DMS79 (cell line): ENCODE measurements around the gene PHF3.

Experiments
- DNase-seq: peaks from one replicate; lab custom pipeline; 2025; lab: John Stamatoyannopoulos, UW

The PHF3 gene, protein sequence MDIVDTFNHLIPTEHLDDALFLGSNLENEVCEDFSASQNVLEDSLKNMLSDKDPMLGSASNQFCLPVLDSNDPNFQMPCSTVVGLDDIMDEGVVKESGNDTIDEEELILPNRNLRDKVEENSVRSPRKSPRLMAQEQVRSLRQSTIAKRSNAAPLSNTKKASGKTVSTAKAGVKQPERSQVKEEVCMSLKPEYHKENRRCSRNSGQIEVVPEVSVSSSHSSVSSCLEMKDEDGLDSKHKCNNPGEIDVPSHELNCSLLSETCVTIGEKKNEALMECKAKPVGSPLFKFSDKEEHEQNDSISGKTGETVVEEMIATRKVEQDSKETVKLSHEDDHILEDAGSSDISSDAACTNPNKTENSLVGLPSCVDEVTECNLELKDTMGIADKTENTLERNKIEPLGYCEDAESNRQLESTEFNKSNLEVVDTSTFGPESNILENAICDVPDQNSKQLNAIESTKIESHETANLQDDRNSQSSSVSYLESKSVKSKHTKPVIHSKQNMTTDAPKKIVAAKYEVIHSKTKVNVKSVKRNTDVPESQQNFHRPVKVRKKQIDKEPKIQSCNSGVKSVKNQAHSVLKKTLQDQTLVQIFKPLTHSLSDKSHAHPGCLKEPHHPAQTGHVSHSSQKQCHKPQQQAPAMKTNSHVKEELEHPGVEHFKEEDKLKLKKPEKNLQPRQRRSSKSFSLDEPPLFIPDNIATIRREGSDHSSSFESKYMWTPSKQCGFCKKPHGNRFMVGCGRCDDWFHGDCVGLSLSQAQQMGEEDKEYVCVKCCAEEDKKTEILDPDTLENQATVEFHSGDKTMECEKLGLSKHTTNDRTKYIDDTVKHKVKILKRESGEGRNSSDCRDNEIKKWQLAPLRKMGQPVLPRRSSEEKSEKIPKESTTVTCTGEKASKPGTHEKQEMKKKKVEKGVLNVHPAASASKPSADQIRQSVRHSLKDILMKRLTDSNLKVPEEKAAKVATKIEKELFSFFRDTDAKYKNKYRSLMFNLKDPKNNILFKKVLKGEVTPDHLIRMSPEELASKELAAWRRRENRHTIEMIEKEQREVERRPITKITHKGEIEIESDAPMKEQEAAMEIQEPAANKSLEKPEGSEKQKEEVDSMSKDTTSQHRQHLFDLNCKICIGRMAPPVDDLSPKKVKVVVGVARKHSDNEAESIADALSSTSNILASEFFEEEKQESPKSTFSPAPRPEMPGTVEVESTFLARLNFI (N-terminal part only)

DNA sequence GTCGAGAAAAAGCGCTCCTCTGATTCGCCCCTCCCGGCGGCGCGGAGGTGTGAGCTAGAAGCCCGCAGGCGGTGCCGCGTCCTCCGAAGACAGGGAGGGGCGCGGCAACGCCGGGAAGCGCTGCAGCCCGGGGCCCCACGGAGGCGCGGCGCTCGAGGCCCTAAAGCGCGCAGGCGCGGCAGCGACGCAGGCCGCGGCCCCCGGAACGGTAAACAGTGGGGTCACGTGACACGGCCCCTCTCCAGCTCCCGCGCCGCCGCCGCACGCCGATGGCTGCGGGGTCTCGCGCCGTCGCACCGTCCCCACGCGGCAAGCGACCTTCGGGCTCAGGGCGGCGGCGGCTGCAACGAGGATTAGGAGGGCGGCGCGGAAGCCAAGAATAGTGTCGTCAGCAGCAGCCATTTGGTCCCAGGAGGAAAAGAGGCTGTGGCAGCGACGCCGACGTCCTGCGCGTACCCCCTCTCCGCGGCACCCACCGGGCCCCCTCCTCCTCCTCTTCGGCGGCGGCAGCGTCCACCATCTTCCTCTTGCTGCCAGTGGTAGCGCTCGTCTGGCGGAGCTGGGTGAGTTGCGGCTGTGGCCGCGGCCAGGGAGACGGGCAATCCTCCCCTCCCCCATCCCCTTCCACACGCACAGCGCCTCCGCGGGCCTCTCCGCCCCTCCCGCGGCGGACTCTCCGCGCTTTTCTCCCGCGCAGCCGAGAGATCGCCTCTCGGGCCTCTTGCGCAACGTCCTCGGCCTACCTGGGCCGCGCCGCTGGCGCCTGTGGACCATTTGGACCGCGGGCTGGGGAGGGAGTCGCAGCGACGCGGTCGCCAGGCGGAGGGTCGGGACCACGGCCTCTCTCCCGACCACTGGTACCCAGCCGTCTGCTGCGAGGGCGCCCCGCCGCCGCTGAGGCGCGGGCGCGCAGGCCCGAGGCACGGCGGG, at the start of gene PHF3:
Gene PHF3 (plus strand): TSS at position 215 of the 930 bp plus-strand sequence. CDS start 10,750 bp downstream, outside the sequence.
- peak; percentile 70 for DNase-seq

DNA sequence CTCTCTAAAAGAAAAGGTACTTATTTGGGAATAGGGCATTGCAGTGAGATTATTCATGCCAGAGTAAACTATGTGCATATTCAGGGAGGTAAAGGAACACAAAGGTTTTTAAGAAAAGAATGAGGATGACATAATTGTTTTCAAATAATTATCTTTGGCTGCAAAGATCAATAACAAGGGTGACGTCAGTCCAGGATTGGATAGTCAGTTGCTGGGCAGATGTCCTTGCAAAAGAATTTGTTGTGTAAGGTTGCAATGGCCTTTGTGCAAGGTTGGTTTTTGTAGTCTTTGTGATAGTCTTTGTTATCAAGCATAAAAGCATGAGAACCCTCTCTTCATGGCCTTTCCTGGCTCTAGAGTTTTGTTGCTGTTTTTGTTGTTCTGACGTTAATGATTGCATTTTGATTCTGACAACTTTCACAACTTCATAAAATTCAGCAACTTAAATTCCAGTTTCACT, 45.6 kb upstream of the PHF3 start:
- DNase-seq: no peak

DNA sequence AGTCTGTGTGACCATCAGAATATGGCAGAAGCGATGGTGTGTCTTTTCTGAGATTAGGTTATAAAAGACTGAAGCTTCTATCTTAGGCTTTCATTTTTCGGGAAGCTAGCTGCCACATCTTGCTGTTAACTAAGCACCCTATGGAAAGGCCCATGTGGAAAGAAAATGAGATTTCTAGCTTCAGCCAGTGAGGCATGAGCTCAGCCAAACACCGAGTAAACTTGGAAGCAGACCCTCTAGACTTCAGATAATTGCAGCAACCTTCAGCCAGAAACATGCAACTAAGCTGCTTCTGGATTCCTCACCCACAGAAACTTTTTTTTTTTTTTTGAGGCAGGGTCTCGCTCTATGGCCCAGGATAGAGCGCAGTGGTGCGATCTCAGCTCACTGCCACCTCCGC, 42.7 kb upstream of the PHF3 start:
- DNase-seq: no peak

DNA sequence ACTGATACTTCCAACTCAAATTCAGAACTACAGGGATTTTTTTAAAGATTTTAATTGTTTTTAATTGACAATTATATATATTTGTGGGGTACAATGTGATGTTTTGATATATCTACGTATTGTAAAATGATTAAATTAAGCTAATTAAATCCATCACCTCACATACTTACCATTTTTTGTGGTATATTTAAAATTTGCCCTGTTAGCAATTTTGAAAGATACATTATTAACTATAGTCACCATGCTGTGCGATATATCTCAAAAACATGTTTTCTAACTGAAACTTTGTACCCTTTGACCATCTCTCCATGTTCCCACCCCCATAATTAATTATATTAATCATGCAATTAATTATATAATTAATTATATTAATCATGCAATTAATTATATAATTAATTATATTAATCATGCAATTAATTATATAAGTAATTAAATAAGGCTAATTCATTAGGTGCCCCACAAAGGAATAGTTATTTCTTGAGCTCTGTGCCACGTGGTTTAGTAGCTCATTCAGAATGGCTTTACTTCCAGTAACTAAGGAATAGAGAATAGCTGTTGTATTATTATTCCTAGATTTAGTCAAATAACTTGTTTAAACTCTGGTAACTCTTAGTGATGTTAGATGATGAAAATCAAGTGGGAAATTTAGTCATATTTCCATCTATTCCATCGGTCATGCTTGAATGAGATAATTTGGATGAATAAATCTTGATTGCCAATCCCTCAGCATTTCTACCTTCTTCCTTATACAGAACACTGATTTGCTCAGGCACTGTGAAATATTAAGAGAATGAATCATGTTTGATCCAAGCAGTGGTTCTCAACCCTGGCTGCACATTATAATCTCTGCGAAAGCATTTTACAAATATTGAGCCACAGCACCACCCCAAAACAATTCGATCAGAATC, 38.2 kb upstream of the PHF3 start:
- no peak for DNase-seq

DNA sequence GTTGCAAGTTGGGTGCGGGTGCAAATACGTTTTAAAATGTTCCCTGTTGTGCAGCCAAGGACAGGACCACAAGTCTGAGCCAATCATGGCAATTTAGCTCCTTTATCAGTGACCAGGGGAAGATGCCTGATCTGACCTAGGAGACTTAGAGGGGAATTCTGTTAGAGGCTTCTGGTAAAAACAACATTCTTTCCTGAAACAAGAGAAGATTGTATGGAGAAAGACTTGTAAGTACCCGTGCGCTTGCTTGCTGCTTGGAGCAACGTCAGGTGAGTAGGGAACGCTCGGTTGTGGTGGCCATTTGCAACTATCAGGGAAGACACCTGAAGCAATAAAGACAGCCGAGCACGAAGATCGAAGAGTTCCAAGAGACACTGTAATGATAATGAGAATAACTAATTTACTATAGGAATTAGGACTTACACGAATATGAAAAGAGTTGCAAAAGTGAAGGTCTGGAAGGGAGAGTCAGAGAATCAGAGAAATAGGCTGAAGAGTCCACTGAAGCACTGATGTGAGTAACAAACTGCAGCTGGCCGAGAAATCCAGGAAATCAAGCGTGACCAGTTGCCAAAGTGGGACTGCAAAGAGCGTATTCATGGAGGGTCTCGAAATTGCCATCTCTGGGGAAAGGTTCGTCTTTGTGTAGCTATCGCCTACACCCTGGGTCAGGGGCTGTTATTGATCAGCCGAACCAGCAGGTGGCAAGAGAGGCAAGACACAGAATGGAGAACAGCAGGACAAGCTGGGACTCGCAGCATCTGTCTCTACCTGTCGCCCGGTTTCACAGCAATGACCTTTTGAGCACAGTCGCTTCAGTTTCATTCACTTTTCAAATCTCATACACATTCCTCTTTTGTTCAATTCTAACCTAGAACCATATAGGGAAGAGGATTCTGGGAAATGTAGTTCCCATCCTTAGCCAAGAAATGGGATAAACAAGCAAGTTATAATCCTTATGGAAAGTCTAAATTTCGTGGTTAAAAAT, 37.3 kb upstream of the PHF3 start:
- peak; percentile 65 for DNase-seq

DNA sequence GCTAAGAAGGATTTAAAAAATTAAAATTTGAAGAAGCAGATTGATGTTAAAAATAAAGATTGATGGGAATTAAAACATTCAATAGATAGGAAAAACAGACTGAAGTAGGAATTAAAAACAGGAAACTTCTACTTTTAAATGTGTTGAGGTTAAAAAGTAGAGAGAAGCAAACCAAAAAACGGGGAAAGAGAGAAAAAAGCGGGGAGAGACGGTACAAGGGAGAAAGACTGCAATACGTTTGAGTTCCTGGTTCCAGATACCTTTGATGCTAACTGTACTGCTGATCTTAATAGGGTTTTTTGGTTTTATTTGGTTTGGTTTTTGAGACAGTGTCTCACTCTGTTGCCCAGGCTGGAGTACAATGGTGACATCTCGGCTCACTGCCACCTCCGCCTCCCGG, 36.4 kb upstream of the PHF3 start:
- DNase-seq: no peak

DNA sequence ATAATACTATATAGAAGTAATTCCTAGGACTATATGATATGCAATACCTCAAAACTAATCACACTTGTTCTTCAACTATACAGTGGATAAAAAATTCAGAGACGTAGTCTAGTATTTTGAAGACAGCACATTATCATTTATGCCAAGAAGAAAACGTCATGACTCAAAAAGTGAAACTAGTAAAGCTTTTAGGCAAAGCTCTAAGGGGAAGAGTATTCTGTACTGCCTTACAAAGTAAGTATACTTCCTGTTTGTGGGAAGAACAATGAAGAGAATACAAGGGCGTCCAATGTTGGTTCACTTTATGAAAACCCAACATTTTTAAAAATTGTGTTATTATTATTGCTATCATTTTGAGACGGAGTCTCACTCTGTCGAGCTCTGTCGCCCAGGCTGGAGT, 35.5 kb upstream of the PHF3 start:
- DNase-seq: no peak

DNA sequence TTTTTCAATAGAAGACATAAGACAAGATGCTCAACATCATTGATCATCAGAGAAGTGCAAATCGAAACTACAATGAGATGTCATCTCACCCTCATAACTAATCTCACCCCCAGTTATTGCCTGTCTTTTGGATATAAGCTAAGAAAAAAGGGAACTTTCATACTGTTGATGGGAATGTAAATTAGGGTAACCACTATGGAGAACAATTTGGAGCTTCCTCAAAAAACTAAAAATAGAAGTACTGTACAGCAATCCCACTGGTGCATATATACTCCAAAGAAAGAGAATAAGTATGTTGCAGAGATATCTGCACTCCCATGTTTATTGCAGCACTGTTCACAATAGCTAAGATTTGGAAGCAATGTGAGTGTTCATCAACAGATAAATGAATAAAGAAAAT, 26.4 kb upstream of the PHF3 start:
- DNase-seq: no peak

DNA sequence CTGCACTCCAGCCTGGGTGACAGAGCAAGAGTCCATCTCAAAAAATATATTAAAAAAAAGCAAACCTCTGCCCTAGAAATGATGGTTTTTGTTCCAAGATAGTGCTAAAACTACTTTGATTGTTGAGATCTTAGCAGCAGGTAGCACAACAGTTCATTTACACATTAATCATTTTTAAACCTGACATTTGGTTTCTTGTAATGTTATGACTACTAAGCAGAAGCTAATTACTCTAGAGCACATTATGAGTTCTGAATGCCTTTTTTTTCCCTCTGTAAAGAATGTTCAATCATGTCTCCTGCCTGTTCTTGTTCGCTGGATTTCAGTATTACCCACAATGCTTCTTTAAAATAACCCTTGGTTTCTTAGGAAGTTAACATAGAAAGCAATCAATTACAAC, 24.7 kb upstream of the PHF3 start:
- no peak for DNase-seq

DNA sequence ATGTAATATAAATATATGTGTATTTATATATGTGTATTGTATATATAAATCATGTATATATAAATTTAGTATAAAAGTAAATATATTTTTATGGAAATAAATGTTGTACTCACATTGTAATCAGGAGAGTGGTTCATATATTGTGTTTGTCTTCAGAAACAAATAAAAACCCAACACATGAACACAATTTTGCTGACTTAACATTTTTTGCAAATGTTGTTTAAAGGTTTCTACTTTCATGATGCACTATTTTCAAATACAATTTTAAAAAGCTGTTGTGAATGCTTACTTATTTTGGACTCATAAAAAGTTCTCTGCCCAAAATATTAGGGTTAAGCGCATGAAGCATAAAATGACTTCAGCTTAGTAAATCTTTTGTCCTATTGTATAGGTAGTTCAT, 24.0 kb upstream of the PHF3 start:
- DNase-seq: no peak

DNA sequence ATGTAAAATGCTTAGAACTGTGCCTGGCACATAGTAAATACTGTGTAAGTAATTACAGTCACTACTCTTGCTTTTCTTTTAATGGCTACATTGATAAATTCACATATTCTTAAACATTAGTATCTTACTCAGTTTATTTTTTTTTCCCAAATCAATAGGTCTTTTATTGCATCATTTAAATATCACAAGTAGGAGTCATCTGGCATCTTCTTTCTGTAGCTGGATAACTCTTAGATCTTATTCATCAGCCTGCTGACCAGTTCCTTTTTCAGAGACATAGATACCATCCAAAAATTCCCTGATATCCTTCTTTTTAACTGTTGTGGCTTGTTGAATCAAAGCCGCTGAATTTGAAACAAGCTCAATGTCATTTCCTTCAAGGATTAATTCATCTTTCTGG, 20.0 kb upstream of the PHF3 start:
- no peak for DNase-seq

DNA sequence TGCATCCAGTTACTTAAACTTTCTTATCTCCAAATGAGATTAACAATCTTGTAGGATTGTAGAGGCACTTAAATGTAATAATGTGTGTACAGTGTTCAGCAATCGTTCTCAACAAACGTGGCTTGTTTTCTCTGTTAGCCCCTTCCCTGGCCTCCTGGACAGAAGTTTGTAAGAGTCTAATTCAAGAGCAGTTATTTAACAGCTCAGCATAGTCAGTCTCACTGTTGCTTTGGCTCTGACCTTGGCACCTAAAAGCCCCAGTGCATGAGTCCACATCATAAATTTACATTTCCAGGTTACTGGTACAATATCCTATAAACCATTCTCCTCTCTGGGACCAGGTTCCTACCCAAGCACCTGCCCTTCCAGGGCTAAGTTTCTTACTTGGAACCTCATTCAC, 11.5 kb upstream of the PHF3 start:
- DNase-seq: no peak

DNA sequence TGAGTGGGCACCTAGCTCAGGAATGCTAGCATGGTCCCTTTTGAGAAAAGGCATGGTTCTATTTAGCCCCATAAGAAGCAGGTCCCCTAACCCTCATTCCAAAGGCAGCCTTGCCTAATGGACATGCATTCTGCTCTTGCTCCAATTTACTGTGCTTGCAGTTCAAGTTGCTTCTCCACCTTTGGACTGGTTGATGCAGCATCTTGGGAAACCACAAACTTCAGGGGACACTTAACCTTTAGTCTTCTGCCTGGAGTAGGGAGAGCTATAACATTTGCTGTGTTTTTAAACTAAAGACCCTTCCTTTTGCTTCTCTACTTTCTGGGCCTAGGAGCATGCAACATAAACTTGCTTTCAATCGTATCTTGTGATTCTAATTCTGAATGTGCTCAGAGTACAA, 5.1 kb upstream of the PHF3 start:
- no peak for DNase-seq

DNA sequence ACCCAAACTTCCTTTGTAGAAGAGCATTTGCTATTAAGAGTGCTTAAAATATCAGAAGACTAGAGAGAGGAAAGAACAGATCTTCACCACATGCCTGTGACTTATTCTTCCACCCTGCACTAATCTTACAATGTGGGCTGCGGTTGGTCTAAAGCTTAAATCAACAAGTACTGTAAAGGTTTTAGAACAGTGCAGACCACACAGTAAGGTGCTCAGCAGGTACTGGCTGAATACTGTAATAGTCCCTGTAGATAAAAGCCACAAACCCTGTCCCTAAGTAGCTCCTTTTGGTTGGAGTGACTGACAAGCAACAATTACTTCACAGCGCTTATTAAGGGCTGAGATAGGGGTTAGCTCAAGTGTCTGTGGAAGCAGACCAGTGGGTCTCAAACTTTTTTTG, 972 bp upstream of the PHF3 start:
- no peak for DNase-seq

DNA sequence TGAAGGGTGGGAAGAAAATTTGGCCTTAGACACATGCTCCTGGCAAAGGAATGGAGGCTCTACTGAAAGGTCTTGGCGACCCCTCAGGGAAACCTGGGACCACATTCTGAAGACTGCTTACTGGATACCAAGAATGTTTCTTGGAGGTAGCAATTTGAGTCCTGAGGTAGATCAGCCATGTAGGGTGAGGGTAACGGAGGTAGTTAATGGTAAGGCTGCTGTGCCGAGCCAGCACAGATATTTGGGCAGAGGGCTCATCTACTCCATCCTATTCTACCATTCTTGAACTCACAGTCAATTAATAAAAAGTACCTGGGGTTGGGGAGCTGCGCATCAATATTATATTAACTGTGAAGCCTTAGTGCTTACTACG, 401 bp upstream of the PHF3 start:
- DNase-seq: no peak

DNA sequence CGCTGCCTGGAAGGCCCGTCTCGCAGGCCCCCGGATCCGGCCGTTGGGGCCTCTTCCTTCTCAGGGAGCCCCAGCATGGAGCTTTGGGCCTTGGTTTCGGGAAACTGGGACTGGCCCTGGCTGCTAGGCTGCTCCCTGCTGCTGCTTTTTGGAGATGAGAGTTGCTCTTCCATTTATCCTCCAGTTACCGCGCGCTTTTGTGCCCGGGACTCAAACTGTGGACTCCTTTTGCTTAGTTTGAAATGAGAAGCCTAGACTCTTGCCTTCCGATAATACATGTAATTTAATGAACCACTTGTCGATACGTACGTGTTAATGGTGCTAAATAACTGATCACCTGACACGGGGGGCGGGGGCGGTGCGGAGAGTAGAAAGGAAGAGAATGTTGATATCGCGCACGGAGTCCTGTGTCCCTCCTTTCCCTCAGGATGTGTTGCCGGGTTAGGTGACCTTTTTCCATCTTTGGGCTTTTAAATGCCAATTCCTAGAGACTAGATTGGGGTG, 968 bp downstream of the PHF3 start:
- DNase-seq: peak; percentile 17

DNA sequence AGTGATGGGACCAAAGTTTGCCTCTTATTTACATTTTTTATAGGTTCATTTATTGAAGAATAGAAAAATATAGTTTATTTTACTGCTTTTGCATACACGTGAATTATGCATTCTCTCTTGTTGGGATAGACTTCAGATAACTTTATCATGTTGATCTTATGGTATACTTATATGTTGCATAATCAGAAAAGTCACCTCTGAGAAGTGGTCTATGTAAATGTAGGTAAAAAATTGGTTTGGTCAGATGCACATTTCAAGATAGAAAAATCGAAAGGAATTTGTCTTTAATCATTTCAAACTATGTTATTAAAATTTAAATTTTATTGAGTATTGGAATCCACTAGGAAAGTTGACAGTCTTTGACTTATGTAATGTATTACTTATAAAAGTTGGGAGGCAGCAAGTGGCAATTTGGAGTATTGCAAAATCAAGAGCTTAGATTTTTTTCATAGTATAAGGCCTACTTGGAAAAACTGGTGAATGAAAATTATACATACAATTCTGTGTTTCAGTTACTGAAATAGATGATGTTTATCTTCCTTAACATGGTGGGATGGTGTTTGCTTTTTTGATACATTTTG, 2.4 kb downstream of the PHF3 start:
- no peak for DNase-seq

DNA sequence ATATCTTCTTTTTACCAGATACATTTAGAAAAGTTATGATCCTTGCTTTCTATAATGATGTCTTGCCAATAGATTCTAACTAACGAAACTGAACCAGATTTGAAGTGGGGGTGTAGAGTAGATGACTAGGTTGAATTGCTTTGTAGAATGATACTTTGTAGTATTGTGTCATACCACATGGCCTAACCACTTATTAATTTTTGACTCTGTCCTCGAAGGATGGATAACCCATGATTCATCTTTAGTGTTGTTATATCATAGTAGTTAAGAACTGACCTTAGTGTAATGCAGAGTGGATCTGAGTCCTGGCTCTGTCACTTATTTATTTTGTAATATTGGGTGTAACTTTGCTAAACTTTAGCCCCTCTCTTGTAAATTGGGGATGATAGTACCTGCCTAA, 4.5 kb downstream of the PHF3 start:
- no peak for DNase-seq

DNA sequence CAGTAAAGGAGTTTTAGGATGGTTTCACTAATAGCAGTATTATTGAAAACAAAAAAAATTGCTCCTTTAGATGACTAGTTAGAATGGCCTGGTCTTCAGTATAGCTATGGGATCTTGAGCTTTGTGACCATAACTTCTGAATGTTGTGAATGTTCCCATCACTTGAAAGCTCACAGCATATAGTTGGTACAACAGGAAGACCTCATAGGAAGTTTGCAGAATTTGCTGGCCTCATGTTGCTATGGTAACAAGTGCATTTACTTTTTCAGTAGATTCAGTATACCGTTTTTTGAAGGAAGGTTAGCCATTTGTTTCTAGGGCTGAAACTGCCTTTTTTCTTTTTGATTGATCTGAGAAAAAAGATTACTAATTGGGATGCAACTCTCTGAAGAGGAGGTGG, 8.3 kb downstream of the PHF3 start:
- no peak for DNase-seq
